Ovary (tissue), 1 donor: ENCODE measurements around the gene RBM7.
A peak's percentile ranks its signal among the peaks of the same experiment; 100 is the strongest.

Source experiments
- EP300 ChIP-seq: sonication (generic); formaldehyde crosslinking; IDR thresholded peaks from one replicate; pipeline ENCODE4 v1.6.1; 2017; ENCODE audit warnings: antibody characterized with exemption
- POLR2A ChIP-seq: fragments of 450-650 bp; IDR thresholded peaks from one replicate; pipeline ENCODE4 v1.6.1; 2017; ENCODE audit warnings: antibody characterized with exemption, mild to moderate bottlenecking, moderate library complexity

- TF ChIP-seq POLR2A = peak; percentile 96
- peak; percentile 16 for TF ChIP-seq EP300
These were observed at the start of gene RBM7, which contains the start of gene C11orf71 for GRCh38 chr11:114400216-114400914.
